SJSA1 (cell line): ENCODE results near the gene ADAM23. TPM values are rescaled to one million over a fixed set of nuclear protein-coding genes. Genes with fewer than 3 reads are reported as not detected.

ENCODE experiments used
- DNase-seq, 2 experiments: peaks; one replicate each; pipeline ENCODE4 v3.0.0-alpha.2; 2015 to 2020; ENCODE audit warnings: low spot score in 2 of 2, low read depth in 1 of 2
- H3K27ac ChIP-seq: fragments of 250-450 bp; sonication (Bioruptor Pico); 2 replicates; pipeline ENCODE4 v1.5.1; 2020; ENCODE audit warnings: mild to moderate bottlenecking, moderate library complexity
- H3K27me3 ChIP-seq: fragments of 250-450 bp; sonication (Bioruptor Pico); replicated peaks from 2 replicates; pipeline ENCODE4 v1.5.1; 2020; ENCODE audit warnings: mild to moderate bottlenecking, moderate library complexity
- H3K36me3 ChIP-seq: fragments of 250-450 bp; sonication (Bioruptor Pico); 2 replicates; pipeline ENCODE4 v1.5.1; 2020; ENCODE audit warnings: mild to moderate bottlenecking
- H3K4me1 ChIP-seq: fragments of 250-450 bp; sonication (Bioruptor Pico); replicated peaks from 2 replicates; pipeline ENCODE4 v1.6.1; 2021; ENCODE audit warnings: mild to moderate bottlenecking
- H3K4me3 ChIP-seq: fragments of 250-450 bp; sonication (Bioruptor Pico); 2 replicates; pipeline ENCODE4 v1.5.1; 2020; ENCODE audit warnings: mild to moderate bottlenecking
- H3K9me3 ChIP-seq: fragments of 250-450 bp; sonication (Bioruptor Pico); replicated peaks from 2 replicates; pipeline ENCODE4 v1.5.1; 2020; ENCODE audit warnings: mild to moderate bottlenecking
- total RNA-seq: library from RNA; depleted of rRNA; stranded (reverse); fragments of >200 nt; shearing (Covaris generic); gene quantifications from 2 replicates; pipeline ENCODE4 v1.2.3, GENCODE V29; 2014

Gene ADAM23
- total RNA-seq, 1 experiment from 2014 or later, result not detected

DNA sequence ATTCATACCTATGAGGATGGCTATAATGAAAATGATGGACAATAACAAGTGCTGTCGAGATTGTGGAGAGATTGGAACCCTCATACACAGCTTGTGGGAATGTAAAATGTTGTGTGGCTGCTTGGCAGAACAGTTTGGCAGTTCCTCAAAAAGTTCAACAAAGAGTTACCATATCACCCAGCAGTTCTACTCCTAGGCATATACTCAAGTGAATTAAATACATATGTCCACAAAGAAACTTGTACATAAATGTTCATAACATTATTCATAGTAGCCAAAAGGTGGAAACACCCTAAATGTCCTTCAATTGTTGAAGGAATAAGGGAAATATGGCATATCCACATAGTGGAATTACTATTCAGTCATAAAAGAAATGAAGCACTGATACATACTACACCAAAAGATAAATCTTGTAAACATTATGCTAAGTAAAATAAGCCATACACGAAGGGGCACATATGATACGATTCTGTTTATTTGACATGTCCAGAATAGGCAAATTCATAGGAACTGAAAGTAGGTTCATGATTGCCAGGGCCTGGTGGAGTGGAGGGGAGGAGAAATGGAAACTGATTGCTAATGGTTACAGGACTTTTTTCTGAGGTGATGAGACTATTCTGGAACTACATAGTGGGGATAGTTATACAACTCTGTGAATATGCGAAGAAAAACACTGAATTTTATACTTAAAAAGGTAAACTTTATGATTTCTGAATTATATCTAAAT lies 92.1 kb downstream of the ADAM23 start:
- Histone ChIP-seq H3K4me1 (no peaks in the 10 kb centered on the region), H3K9me3 (no peaks in the 10 kb centered on the region), H3K36me3 (no peaks in the 10 kb centered on the region), H3K27ac (no peak overlapping the region), H3K4me3 (no peak overlapping the region), H3K27me3 (0 out of 2 replicates have a peak, but pooled peaks cover 2% of the 10 kb centered on the region)
- DNase-seq, result no peak

- Histone ChIP-seq H3K4me1 (no peaks in the 10 kb centered on the region), H3K27ac (no peak overlapping the region), H3K27me3 (no peaks in the 10 kb centered on the region), H3K36me3 (no peaks in the 10 kb centered on the region), H3K9me3 (no peaks in the 10 kb centered on the region), H3K4me3 (no peak overlapping the region)
- DNase-seq, result no peak
Measured at GRCh38 chr2:206540757-206541156, 97.4 kb downstream of the ADAM23 start.

DNA sequence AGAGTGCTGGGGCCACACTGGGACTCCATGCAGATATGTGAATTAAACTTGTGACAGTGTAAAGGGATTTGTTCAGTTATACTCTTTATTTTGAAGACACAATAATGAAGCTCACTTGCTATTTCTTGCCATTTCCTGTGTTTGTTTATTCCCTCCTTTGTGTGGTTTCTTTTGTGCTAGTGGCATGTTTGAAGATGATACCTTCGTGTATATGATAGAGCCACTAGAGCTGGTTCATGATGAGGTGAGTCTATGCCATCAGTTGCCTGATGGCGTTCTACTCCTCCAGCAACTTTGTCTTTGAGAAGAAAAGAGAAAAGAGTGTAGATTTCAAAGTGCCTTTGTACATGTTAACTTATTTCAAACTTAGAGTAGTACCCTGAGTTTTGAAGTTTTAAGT lies 99.7 kb downstream of the ADAM23 start:
- Histone ChIP-seq H3K27ac (no peak overlapping the region), H3K9me3 (no peaks in the 10 kb centered on the region), H3K36me3 (no peaks in the 10 kb centered on the region), H3K4me3 (no peak overlapping the region), H3K4me1 (no peaks in the 10 kb centered on the region), H3K27me3 (0 out of 2 replicates have a peak, but pooled peaks cover 2% of the 10 kb centered on the region)
- no peak for DNase-seq

DNA sequence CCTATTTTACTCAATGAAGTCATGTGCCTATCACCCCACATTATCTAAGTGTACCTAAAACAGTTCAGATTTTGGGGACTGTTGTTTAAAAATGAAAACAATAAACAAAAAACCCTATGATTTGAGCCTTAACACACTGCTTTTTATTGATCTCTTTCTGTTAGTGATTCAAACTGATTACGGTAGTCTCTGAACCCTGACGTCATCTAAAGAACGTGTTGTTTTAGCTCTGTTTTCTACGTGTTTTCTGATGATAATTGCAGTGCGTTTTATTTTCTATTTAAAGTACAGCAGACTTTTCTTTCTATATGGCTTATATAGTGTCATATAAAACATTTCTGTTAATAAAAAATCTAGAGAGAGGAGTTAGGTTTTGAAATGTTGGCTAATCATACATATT lies 105.1 kb downstream of the ADAM23 start:
- Histone ChIP-seq H3K36me3 (no peaks in the 10 kb centered on the region), H3K4me1 (no peaks in the 10 kb centered on the region), H3K4me3 (no peak overlapping the region), H3K9me3 (no peaks in the 10 kb centered on the region), H3K27me3 (0 out of 2 replicates have a peak, but pooled peaks cover 4% of the 10 kb centered on the region), H3K27ac (no peak overlapping the region)
- DNase-seq, result no peak

DNA sequence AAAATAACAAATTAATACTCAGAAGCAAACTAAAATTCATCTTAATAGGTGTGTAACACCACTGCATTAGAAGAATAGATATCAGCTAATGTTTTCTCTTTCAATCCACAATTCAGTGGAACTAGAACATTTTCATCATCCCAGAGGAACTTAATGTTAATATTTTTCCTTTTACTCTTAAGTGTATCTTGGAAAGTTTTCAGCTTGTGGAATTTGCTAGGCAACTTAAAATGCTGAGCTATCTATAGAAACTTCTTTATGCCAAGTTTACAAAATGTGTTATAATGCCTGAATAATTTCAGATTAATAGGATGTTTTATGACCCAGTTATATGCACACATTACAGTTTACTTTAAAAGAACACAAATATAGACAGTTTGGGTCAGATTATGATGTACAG lies 112.4 kb downstream of the ADAM23 start:
- Histone ChIP-seq H3K4me3 (no peak overlapping the region), H3K36me3 (no peaks in the 10 kb centered on the region), H3K4me1 (no peaks in the 10 kb centered on the region), H3K27me3 (peaks cover 4% of the 10 kb centered on the region; the same call in 1 of the 2 replicates), H3K9me3 (no peaks in the 10 kb centered on the region), H3K27ac (no peak overlapping the region)
- no peak for DNase-seq

DNA sequence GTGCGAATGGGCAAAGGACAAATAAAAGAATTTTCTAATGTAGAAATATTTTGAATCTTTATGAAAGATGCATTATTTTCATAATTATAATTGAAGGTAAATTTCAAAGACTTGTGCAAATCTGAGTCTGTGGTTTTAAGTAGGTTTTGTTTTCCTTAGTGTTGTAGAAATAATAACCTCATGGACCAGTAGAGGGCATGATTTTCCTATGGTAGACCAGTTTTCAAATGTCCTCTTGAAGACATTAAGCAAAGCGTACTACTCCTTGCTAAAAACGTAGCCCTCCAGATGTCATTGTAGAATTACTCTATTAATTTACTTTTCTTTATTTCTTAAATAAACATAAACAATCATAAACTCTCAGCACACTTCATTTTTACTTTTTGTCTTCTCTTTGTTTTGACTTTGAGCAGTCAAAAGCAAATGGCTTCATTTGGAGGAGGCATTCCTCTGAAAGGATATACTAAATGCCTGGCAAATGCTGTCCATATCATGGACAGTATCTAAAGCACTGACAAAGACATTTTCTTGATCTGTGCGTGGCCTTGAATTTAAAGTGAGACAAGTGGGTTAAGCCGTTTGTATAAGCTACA lies 113.1 kb downstream of the ADAM23 start:
- Histone ChIP-seq H3K27me3 (peaks cover 4% of the 10 kb centered on the region; the same call in 1 of the 2 replicates), H3K36me3 (no peaks in the 10 kb centered on the region), H3K27ac (no peak overlapping the region), H3K4me1 (no peaks in the 10 kb centered on the region), H3K9me3 (no peaks in the 10 kb centered on the region), H3K4me3 (no peak overlapping the region)
- peak in 1 of 2 experiments; percentile 11 for DNase-seq

DNA sequence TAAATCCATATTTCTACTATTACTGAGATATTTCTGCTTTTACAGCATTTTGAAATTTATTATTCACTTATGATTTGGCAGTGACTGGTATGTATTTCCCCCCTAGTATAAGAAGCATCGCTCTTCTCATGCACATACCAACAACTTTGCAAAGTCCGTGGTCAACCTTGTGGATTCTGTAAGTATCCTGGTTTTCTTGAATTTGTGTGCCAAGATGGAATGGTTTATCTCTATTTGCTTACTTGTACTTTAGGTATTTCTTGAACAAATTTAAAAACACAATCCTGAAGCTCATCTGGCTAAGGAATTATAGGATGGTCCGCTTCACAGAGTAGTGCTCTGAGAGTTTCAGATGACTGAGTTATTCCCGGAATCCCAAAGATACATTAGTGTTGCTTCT lies 114.0 kb downstream of the ADAM23 start:
- H3K36me3 ChIP-seq, result no peaks in the 10 kb centered on the region
- DNase-seq, result no peak
- H3K27ac ChIP-seq, result no peak overlapping the region
- peaks cover 4% of the 10 kb centered on the region; the same call in 1 of the 2 replicates for H3K27me3 ChIP-seq
- no peaks in the 10 kb centered on the region for H3K9me3 ChIP-seq
- H3K4me3 ChIP-seq, result no peak overlapping the region
- H3K4me1 ChIP-seq, result no peaks in the 10 kb centered on the region

DNA sequence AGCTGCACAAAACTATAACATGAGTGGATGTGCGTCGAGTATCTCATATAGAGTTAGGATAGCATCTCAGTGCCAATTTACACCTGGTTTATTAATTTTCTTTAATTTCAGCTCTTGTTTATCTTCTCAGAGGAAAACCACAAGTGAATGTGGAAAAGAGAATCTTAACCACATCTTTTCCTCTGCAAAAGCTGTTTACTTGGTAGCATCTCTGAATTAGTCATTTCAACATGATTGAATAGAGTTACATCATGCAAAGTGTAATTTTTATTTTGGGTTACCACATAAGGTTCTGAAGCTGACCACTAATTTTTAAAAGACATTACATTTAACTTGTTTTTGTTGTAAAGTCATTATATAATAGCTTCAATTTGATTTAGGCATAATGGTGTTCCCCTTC lies 115.2 kb downstream of the ADAM23 start:
- no peak for DNase-seq

GRCh38 chr2:206561962-206562361 lies 118.6 kb downstream of the ADAM23 start:
- Histone ChIP-seq H3K9me3 (no peaks in the 10 kb centered on the region), H3K4me3 (no peak overlapping the region), H3K27ac (no peak overlapping the region), H3K36me3 (no peaks in the 10 kb centered on the region), H3K4me1 (no peaks in the 10 kb centered on the region), H3K27me3 (0 out of 2 replicates have a peak, but pooled peaks cover 6% of the 10 kb centered on the region)
- DNase-seq, result no peak

More for the DNA sequence above, 115.2 kb downstream of the ADAM23 start:
- no peaks in the 10 kb centered on the region for H3K4me1 ChIP-seq
- H3K9me3 ChIP-seq, result no peaks in the 10 kb centered on the region
- no peak overlapping the region for H3K4me3 ChIP-seq
- H3K27ac ChIP-seq, result no peak overlapping the region
- peaks cover 4% of the 10 kb centered on the region; the same call in 1 of the 2 replicates for H3K27me3 ChIP-seq
- no peaks in the 10 kb centered on the region for H3K36me3 ChIP-seq

DNA sequence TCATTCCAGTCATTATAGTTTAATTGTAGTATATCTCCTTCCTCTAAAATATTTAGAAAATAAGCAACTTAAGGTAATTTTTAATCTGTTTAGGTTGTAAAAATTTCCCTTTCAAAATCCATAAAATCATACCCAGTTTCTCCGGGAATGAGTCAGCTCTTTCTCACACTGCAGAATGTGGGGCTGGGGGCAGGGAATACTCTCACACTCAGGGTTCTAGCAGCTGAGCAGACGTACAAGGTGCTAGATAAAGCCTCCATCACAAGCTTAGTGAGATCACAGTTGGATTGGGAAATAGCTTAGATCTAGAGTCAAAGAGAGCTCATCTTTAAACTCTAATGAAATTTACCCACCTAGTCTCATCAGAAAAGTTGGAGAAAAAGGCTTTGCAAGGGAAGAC lies 119.0 kb downstream of the ADAM23 start:
- H3K27ac ChIP-seq, result no peak overlapping the region
- DNase-seq, result no peak
- 0 out of 2 replicates have a peak, but pooled peaks cover 6% of the 10 kb centered on the region for H3K27me3 ChIP-seq
- no peaks in the 10 kb centered on the region for H3K4me1 ChIP-seq
- no peaks in the 10 kb centered on the region for H3K36me3 ChIP-seq
- no peaks in the 10 kb centered on the region for H3K9me3 ChIP-seq
- no peak overlapping the region for H3K4me3 ChIP-seq

DNA sequence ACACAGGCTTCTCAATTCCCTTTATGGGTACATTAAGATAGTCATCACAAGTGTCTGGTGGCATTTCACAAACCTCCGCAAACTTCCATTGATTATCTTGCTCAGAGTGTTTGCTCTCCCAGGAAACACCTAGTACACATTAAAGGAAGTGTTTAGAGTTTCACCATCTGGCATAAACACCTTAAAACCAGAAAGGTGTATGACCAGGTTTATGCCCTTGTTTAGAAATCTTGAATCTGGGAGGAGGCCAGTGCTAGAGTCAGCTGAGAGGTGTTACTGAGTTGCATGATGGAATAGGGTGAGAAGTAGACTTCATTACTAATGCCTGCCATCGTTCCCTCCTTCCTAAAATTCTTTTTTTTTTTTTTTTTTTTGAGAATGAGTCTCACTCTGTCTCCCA lies 120.0 kb downstream of the ADAM23 start:
- H3K9me3 ChIP-seq, result no peaks in the 10 kb centered on the region
- H3K27ac ChIP-seq, result no peak overlapping the region
- no peak overlapping the region for H3K4me3 ChIP-seq
- 0 out of 2 replicates have a peak, but pooled peaks cover 6% of the 10 kb centered on the region for H3K27me3 ChIP-seq
- no peaks in the 10 kb centered on the region for H3K36me3 ChIP-seq
- no peak for DNase-seq
- H3K4me1 ChIP-seq, result no peaks in the 10 kb centered on the region

- no peaks in the 10 kb centered on the region for H3K36me3 ChIP-seq
- 0 out of 2 replicates have a peak, but pooled peaks cover 6% of the 10 kb centered on the region for H3K27me3 ChIP-seq
- H3K4me3 ChIP-seq, result no peak overlapping the region
- no peak overlapping the region for H3K27ac ChIP-seq
- no peak for DNase-seq
- H3K4me1 ChIP-seq, result no peaks in the 10 kb centered on the region
- no peaks in the 10 kb centered on the region for H3K9me3 ChIP-seq
Measured at GRCh38 chr2:206565666-206566065, 122.3 kb downstream of the ADAM23 start.

DNA sequence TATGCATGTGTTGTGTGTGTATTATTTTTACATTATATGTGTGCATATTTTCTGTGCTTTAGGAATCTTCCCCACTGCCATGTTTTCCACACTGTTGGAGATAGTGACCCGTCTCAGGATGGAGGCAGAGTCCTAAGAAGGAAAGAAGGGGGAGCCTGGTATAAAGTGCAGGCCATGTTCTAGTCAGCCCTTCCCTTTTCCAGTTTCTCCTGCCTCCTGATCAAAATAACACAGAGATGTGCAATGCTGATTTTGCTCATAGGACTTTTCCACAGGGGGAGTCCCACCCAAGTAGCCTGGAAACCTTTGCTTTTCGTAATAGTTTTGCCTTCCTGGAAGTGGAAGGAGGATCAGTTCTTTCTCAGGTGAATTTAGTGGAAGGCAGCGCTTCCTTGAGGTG lies 126.1 kb downstream of the ADAM23 start:
- no peaks in the 10 kb centered on the region for H3K9me3 ChIP-seq
- no peak overlapping the region for H3K27ac ChIP-seq
- DNase-seq, result no peak
- peaks cover 4% of the 10 kb centered on the region; the same call in 1 of the 2 replicates for H3K27me3 ChIP-seq
- no peak overlapping the region for H3K4me3 ChIP-seq
- H3K4me1 ChIP-seq, result no peaks in the 10 kb centered on the region
- H3K36me3 ChIP-seq, result no peaks in the 10 kb centered on the region

GRCh38 chr2:206570199-206570598 lies 126.9 kb downstream of the ADAM23 start:
- Histone ChIP-seq H3K27ac (no peak overlapping the region), H3K4me3 (no peak overlapping the region), H3K36me3 (no peaks in the 10 kb centered on the region), H3K9me3 (no peaks in the 10 kb centered on the region), H3K4me1 (no peaks in the 10 kb centered on the region), H3K27me3 (no peaks in the 10 kb centered on the region; the same call in 1 of the 2 replicates)
- DNase-seq, result no peak
